ENCODE results near the gene LURAP1L.

GRCh38 chr9:12796601-12797000 lies 21.8 kb downstream of the LURAP1L start:
- TF ChIP-seq CTCF (IDR thresholded peaks at IDR 0.05), result no peak
- TF ChIP-seq E2F4 (CRISPR knock-in tag; IDR thresholded peaks at IDR 0.05; ENCODE audit: borderline replicate concordance, low read depth), result no peak
- no peak for TF ChIP-seq GABPB1 (CRISPR knock-in tag; IDR thresholded peaks at IDR 0.05)
- no peak for TF ChIP-seq TEAD4 (CRISPR knock-in tag; IDR thresholded peaks at IDR 0.05)
- no peak for TF ChIP-seq USF1 (CRISPR knock-in tag; IDR thresholded peaks at IDR 0.05)
- no peak for TF ChIP-seq FOXJ3 (CRISPR knock-in tag; IDR thresholded peaks at IDR 0.05; ENCODE audit: borderline replicate concordance)

Measured in WTC11 (cell line).